Panc1 (cell line): ENCODE results near the gene PRR4. TPM values are rescaled to one million over a fixed set of nuclear protein-coding genes. Genes with fewer than 3 reads are reported as not detected.

Source experiments
- ATAC-seq: fragments of 200-7000 bp; cut with Tn5 transposase; 2 replicates; pipeline ENCODE4 v1.9.1; 2020; ENCODE audit warnings: mild to moderate bottlenecking, moderate library complexity
- BruUV-seq: library from RNA; stranded (reverse); fragments of 400-500 nt; replicated peaks from 2 replicates; lab custom pipeline; 2021; lab: Mats Ljungman, UMichigan
- CTCF ChIA-PET: fragments of 300-600 bp; sonication (Branson Sonifier 250); formaldehyde crosslinking; loops from one replicate; lab custom pipeline; 2022; ENCODE audit warnings: antibody characterized with exemption; lab: Charles Lee
- POLR2A ChIA-PET: fragments of 300-600 bp; sonication (Branson Sonifier 250); formaldehyde crosslinking; loops from one replicate; lab custom pipeline; 2022; ENCODE audit warnings: antibody characterized with exemption; lab: Charles Lee
- DNase-seq: peaks from one replicate; pipeline ENCODE4 v3.0.0-alpha.2; 2010; ENCODE audit warnings: low read depth, low spot score
- H3K27ac ChIP-seq: 2 replicates; pipeline ENCODE4 v1.5.1; 2011; ENCODE audit warnings: mild to moderate bottlenecking, low read length, inconsistent platforms
- H3K27me3 ChIP-seq: fragments of 200-500 bp; sonication (Bioruptor generic); 2 replicates; pipeline ENCODE4 v1.6.0; 2014; ENCODE audit warnings: low read length, inconsistent platforms; ENCODE audit not compliant: control insufficient read depth, insufficient read depth
- H3K36me3 ChIP-seq: fragments of 200-500 bp; sonication (Bioruptor generic); 2 replicates; pipeline ENCODE4 v1.5.1; 2014; ENCODE audit warnings: inconsistent platforms, mild to moderate bottlenecking, low read length, moderate library complexity; ENCODE audit not compliant: control insufficient read depth, insufficient read depth
- H3K4me1 ChIP-seq: 2 replicates; pipeline ENCODE4 v1.5.1; 2011; ENCODE audit warnings: inconsistent platforms, mild to moderate bottlenecking, low read length, moderate library complexity; ENCODE audit not compliant: control insufficient read depth, insufficient read depth
- H3K4me3 ChIP-seq, 2 experiments: 2 replicates each; pipeline ENCODE4 v1.5.1; 2011 to 2012; ENCODE audit warnings: low read depth in 2 of 2, low read length in 2 of 2, mild to moderate bottlenecking in 2 of 2, inconsistent platforms in 1 of 2, moderate library complexity in 1 of 2
- H3K9me3 ChIP-seq: fragments of 200-500 bp; sonication (Bioruptor generic); 2 replicates; pipeline ENCODE4 v1.5.1; 2014; ENCODE audit warnings: low read depth, mild to moderate bottlenecking, inconsistent platforms, low read length, moderate library complexity; ENCODE audit not compliant: control insufficient read depth, insufficient read depth
- CTCF ChIP-seq: fragments of 450-650 bp; IDR thresholded peaks from 2 replicates; pipeline ENCODE4 v1.5.1; 2017; ENCODE audit warnings: mild to moderate bottlenecking
- POLR2AphosphoS5 ChIP-seq: IDR thresholded peaks from 2 replicates; pipeline ENCODE4 v1.6.1; 2012; ENCODE audit warnings: mild to moderate bottlenecking, low read depth, low read length, moderate library complexity
- REST ChIP-seq, 2 experiments: IDR thresholded peaks; 2 replicates each; pipeline ENCODE4 v1.6.1; 2011 to 2012; ENCODE audit warnings: low read depth in 2 of 2, control low read depth in 1 of 2, low read length in 1 of 2, mild to moderate bottlenecking in 1 of 2, moderate library complexity in 1 of 2; ENCODE audit not compliant: insufficient read depth in 1 of 2
- SIN3A ChIP-seq: IDR thresholded peaks from 2 replicates; pipeline ENCODE4 v1.6.1; 2012; ENCODE audit warnings: low read depth, mild to moderate bottlenecking, low read length, moderate library complexity, borderline replicate concordance; ENCODE audit not compliant: insufficient read depth
- TCF7L2 ChIP-seq: IDR thresholded peaks from 2 replicates; pipeline ENCODE4 v1.6.1; 2011; ENCODE audit warnings: mild to moderate bottlenecking, low read depth, low read length, inconsistent platforms
- in situ Hi-C: cut with HindIII; loops from 2 replicates; pipeline ENCODE4 v1.10.0; 2016; ENCODE audit warnings: low sequenced_read_pairs, low pct_unique_long_range_greater_than_20kb
- intact Hi-C: fragments of 100-400 bp; cut with micrococcal nuclease; formaldehyde crosslinking; loops from one replicate; pipeline ENCODE4 v1.10.0; 2022; ENCODE audit not compliant: unreplicated experiment
- total RNA-seq: library from RNA; stranded (reverse); gene quantifications from one replicate; pipeline ENCODE4 v1.2.1, GENCODE V29; 2021; ENCODE audit not compliant: unreplicated experiment

Gene PRR4
- total RNA-seq, 1 experiment from 2014 or later = 1.1 TPM

DNA sequence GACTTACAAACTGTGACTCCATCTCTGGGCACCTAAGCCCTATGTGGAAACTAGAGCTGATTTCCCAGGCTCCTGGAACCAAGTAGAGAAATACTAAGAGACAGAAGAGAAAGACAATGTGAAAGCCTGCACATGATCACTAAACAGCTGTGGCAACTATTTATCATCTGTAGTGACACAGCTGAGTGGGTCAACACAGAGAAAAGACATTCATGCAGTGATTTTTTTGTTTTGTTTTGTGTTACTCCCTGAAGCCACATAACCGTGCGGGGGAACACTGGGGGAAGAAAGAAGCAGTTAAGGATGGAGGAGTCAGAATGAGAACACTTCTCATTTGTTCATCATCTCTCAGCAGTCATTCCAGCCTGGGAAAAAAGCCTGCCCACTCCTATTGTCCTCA, 1.5 kb downstream of the PRR4 start:
- DNase-seq = no peak
- no peaks in the 10 kb centered on the region for H3K27me3 ChIP-seq
- in situ Hi-C loops (no loop called here), intact Hi-C loops (no loop called here)
- ChIA-PET POLR2A (no interaction called here), CTCF (no interaction called here)
- no peak overlapping the region for H3K27ac ChIP-seq
- H3K4me3 ChIP-seq = no peak overlapping the region
- no peaks in the 10 kb centered on the region for H3K36me3 ChIP-seq
- ATAC-seq = no peak
- H3K9me3 ChIP-seq = no peaks in the 10 kb centered on the region
- TF ChIP-seq CTCF (no peak), POLR2AphosphoS5 (no peak), REST (IDR thresholded peaks at IDR 0.05; ENCODE audit: insufficient read depth in 1 of 2, low read depth in 2 of 2, low read length in 1 of 2) (no peak), SIN3A (no peak)
- H3K4me1 ChIP-seq = no peaks in the 10 kb centered on the region
- no TSS peak for BruUV-seq

- ChIA-PET CTCF (no interaction called here), POLR2A (no interaction called here)
- no TSS peak for BruUV-seq
- intact Hi-C loops (no loop called here), in situ Hi-C loops (no loop called here)
- no peak for TF ChIP-seq CTCF
- TF ChIP-seq REST (IDR thresholded peaks at IDR 0.05; ENCODE audit: insufficient read depth in 1 of 2, low read depth in 2 of 2, low read length in 1 of 2) = no peak
- TF ChIP-seq TCF7L2 = no peak
- TF ChIP-seq POLR2AphosphoS5 = no peak
- no peak for TF ChIP-seq SIN3A
- Histone ChIP-seq H3K27ac (no peak overlapping the region), H3K4me1 (no peaks in the 10 kb centered on the region), H3K27me3 (no peaks in the 10 kb centered on the region), H3K4me3 (no peak overlapping the region), H3K9me3 (no peaks in the 10 kb centered on the region), H3K36me3 (no peaks in the 10 kb centered on the region)
- ATAC-seq (no peak), DNase-seq (no peak)
Observed at GRCh38 chr12:10842862-10843261, 6.4 kb downstream of the PRR4 start.
